Testis (tissue), 3 donors: ENCODE data around the gene CALML3. TPM values are rescaled to one million over a fixed set of nuclear protein-coding genes. Genes with fewer than 3 reads are reported as not detected.
A peak's percentile ranks its signal among the peaks of the same experiment; 100 is the strongest.

Experiments
- DNase-seq: peaks from one replicate; pipeline ENCODE4 v3.0.0-alpha.2; 2019
- H3K27ac ChIP-seq, 2 donors: fragments of 200-600 bp; sonication (generic); one replicate each; pipeline ENCODE4 v1.5.1; 2019
- H3K27me3 ChIP-seq: fragments of 200-600 bp; sonication (generic); one replicate; pipeline ENCODE4 v1.5.1; 2019
- H3K36me3 ChIP-seq: fragments of 200-600 bp; sonication (generic); one replicate; pipeline ENCODE4 v1.5.1; 2017; ENCODE audit warnings: low read depth; ENCODE audit errors: missing control alignments
- H3K4me1 ChIP-seq: fragments of 200-600 bp; sonication (generic); one replicate; pipeline ENCODE4 v1.5.1; 2019
- H3K4me3 ChIP-seq, 2 donors: fragments of 200-600 bp; sonication (generic); one replicate each; pipeline ENCODE4 v1.5.1; 2017 to 2019
- H3K9me3 ChIP-seq: fragments of 200-600 bp; sonication (generic); one replicate; pipeline ENCODE4 v1.5.1; 2017
- CTCF ChIP-seq, 3 experiments: fragments of 450-650 bp in 2 of 3; fragments of 200-600 bp in 1 of 3; sonication (generic) in 1 of 3; IDR thresholded peaks; one replicate each; pipeline ENCODE4 v1.5.1; 2016 to 2019; ENCODE audit warnings: antibody characterized with exemption in 3 of 3, mild to moderate bottlenecking in 2 of 3, moderate library complexity in 1 of 3
- POLR2A ChIP-seq: fragments of 450-650 bp; IDR thresholded peaks from one replicate; pipeline ENCODE4 v1.6.1; 2017; ENCODE audit warnings: antibody characterized with exemption, mild to moderate bottlenecking, moderate library complexity
- WGBS, 2 donors: methylation state at CpG; one replicate each; pipeline ENCODE4 v1.1.5; 2018; 5-methylcytosine and 5-hydroxymethylcytosine counted together
- intact Hi-C: fragments of 100-400 bp; cut with DNase I; formaldehyde crosslinking; loops from one replicate; pipeline ENCODE4 v1.15.1; 2023; ENCODE audit warnings: low total_unique reads
- polyA plus RNA-seq: library from polyadenylated mRNA; stranded (reverse); fragments of 350-450 nt; fragmentation: Illumina TruSeq; extraction: RNeasy Lipid Tissue Mini Kit (QIAGEN cat#74804); gene quantifications from one replicate; pipeline ENCODE4 v1.2.3, GENCODE V29; 2014; ENCODE audit warnings: low read depth, low replicate concordance; ENCODE audit not compliant: insufficient read depth
- total RNA-seq, 2 donors: library from RNA; depleted of rRNA; stranded (reverse); fragments of >200 nt; gene quantifications; one replicate each; pipeline ENCODE4 v1.2.3, GENCODE V29; 2016

The CALML3 gene
- total and polyA plus RNA-seq, 3 donors from 2014 or later: 0.19 to 1.5 (median 0.63) TPM

GRCh38 chr10:5496261-5497250 is 28.2 kb upstream of the CALML3 start:
- 87 to 89% methylated on average over 19 to 25 of the region's 25 CpGs for WGBS, 2 donors
- H3K4me3 ChIP-seq: no peak overlapping the region

GRCh38 chr10:5497289-5497688 is 27.5 kb upstream of the CALML3 start:
- Histone ChIP-seq H3K4me3 (no peak overlapping the region), H3K27me3 (no peaks in the 10 kb centered on the region), H3K36me3 (no peaks in the 10 kb centered on the region), H3K4me1 (no peaks in the 10 kb centered on the region), H3K27ac (no peak overlapping the region), H3K9me3 (no peaks in the 10 kb centered on the region)
- no peak for TF ChIP-seq CTCF (IDR thresholded peaks at IDR 0.05)
- no peak for TF ChIP-seq POLR2A
- intact Hi-C loops: no loop called here
- WGBS, 2 donors: 76 to 90% methylated on average over 6 of the region's 6 CpGs
- no peak for DNase-seq

More at GRCh38 chr10:5496261-5497250, 28.2 kb upstream of the CALML3 start:
- Histone ChIP-seq H3K27me3 (no peaks in the 10 kb centered on the region), H3K27ac (no peak overlapping the region), H3K4me1 (no peaks in the 10 kb centered on the region), H3K9me3 (no peaks in the 10 kb centered on the region), H3K36me3 (no peaks in the 10 kb centered on the region)
- TF ChIP-seq CTCF (IDR thresholded peaks at IDR 0.05): no peak
- no peak for TF ChIP-seq POLR2A
- no peak for DNase-seq
- intact Hi-C loops: no loop called here

- DNase-seq: no peak
- intact Hi-C loops: no loop called here
- no peaks in the 10 kb centered on the region for H3K27me3 ChIP-seq
- no peaks in the 10 kb centered on the region for H3K9me3 ChIP-seq
- no peaks in the 10 kb centered on the region for H3K36me3 ChIP-seq
- TF ChIP-seq POLR2A (no peak), CTCF (IDR thresholded peaks at IDR 0.05) (no peak)
- H3K27ac ChIP-seq: no peak overlapping the region
- H3K4me1 ChIP-seq: no peaks in the 10 kb centered on the region
- H3K4me3 ChIP-seq: peak overlapping the region in 1 of 2 donors; percentile 58
- 68 to 80% methylated on average over 19 of the region's 19 CpGs for WGBS, 2 donors
Observed at GRCh38 chr10:5497948-5498730, 26.6 kb upstream of the CALML3 start.

- no peak for TF ChIP-seq POLR2A
- no peak for TF ChIP-seq CTCF (IDR thresholded peaks at IDR 0.05)
Observed at GRCh38 chr10:5498791-5499492, 25.8 kb upstream of the CALML3 start.

More at GRCh38 chr10:5498791-5499492, 25.8 kb upstream of the CALML3 start:
- Histone ChIP-seq H3K27ac (no peak overlapping the region), H3K4me3 (peak overlapping the region; percentile 2 to 58), H3K27me3 (no peaks in the 10 kb centered on the region), H3K4me1 (no peaks in the 10 kb centered on the region), H3K36me3 (no peaks in the 10 kb centered on the region), H3K9me3 (no peaks in the 10 kb centered on the region)
- intact Hi-C loops: no loop called here
- WGBS, 2 donors: 74 to 85% methylated on average over 31 to 61 of the region's 61 CpGs
- no peak for DNase-seq
